ENCODE data around the gene CYP2C8.

DNA sequence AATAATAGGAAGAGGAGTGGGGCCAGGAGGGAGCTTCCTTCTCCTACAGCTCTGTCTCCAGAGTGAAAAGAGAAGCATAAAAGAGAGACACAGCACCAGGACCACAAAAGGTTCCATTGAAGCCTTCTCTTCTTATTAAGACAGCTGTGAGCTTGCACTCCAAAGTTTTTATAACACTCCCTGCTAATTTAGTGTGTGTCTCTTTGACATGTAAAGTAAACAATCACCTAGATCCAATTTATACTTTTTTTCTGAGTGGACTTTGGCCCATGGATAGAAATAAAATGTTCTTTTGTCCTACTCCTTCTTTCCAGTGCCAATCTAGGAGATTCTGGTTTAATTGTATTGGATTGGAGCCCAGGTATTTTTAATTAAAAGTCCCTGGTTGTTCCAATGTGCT lies at the start of gene CYP2C8:
- TF ChIP-seq EZH2 (IDR thresholded peaks at IDR 0.05; ENCODE audit: borderline replicate concordance, low read depth, low read length, severe bottlenecking) = no peak
- TF ChIP-seq, protein P1, sequence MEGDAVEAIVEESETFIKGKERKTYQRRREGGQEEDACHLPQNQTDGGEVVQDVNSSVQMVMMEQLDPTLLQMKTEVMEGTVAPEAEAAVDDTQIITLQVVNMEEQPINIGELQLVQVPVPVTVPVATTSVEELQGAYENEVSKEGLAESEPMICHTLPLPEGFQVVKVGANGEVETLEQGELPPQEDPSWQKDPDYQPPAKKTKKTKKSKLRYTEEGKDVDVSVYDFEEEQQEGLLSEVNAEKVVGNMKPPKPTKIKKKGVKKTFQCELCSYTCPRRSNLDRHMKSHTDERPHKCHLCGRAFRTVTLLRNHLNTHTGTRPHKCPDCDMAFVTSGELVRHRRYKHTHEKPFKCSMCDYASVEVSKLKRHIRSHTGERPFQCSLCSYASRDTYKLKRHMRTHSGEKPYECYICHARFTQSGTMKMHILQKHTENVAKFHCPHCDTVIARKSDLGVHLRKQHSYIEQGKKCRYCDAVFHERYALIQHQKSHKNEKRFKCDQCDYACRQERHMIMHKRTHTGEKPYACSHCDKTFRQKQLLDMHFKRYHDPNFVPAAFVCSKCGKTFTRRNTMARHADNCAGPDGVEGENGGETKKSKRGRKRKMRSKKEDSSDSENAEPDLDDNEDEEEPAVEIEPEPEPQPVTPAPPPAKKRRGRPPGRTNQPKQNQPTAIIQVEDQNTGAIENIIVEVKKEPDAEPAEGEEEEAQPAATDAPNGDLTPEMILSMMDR (IDR thresholded peaks at IDR 0.05; ENCODE audit: borderline replicate concordance, extremely low read depth, low read length, poor library complexity, severe bottlenecking) = no peak

Measured in DND-41 (cell line).